ENCODE results near the gene IFT57.
A peak's percentile ranks its signal among the peaks of the same experiment; 100 is the strongest.
"Not testable (repeated sequence)": the region's sequence is repeated elsewhere in the genome, so short reads cannot be mapped to it uniquely, and the experiment has no call there.

IFT57 gene

DNA sequence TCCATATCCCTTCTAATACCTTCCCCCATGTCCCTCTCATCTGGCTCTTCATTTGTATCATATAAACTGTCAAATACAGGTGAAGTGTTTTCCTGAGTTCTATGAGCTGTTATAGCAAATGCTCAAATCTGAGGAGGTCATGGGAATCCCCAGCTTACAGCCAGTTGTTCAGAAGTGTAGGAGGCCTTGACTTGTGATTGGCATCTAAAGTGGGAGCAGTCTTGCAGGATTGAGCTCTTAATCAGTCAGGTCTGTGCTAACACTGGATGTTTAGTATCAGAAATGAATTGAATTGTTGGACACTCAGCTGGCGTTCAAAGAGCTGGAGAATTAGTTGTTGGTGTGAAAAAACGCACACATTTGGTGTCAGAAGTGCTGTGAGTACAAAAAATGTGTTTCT, 65.0 kb downstream of the IFT57 start:
- DNase-seq = peak in 1 of 2 donors; percentile 67

DNA sequence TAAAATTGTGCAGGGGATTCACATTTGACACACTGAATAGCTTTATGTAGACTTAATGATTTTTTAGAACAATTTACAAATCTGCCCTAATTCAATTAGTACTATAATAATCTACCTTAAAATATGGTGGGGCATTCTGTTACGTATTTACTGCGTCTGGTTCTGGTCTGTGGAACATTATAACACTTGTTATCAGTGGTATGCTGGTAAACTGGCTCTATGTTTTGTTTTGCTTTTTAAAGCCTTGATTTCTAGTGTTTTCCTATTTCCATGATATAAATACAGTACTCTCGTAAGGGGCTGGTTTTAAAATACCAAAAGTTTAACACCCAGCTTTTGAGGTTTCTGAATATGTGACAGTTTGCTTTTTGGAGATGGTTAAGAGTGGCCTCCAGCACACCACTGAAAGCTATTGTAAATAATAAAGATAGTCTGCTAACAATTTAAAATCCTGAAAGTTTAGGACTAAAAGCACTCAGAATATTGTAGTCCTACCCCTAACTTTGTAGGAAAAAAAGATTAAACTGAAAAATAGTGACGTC, 65.8 kb downstream of the IFT57 start:
- DNase-seq = no peak

DNA sequence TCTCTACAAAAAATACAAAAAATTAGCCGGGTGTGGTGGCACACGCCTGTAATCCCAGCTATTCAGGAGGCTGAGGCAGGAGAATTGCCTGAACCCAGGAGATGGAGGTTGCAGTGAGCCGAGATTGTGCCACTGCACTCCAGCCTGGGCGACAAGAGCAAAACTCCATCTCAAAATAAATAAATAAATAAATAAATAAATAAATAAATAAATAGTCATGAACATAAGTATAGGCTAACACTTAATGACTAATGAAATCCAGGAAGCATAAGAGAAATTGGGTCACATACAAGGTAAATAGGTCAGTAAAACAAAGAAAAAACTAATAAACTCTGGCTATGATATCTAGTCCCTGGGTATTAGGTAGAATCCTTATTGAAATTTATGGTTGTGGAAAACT, 66.6 kb downstream of the IFT57 start:
- not testable (repeated sequence) for DNase-seq

DNA sequence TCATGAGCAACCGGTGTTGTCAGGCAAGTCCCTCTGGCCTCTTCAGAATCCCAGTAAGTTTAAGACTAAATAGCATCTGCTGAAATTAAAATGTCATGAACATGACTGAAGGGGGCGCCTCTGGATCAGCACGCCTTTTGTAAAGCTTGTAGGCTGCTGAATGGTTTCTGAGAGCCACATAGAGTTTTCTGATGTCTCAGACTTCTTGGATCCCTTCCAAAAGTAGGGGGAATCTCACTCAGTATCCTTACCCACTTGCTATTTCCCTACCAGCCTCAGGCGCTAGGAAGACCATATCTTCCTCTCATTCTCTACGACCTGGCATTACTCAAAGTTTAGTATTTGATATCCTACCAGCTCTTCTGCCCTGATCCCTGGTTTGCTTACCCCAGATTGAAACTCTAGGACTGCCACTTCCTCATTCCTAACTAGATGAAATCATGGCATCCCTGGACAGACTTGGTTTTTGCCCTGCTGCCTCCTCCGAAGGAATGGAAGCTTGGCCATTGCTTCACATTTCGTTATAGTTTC, 68.7 kb downstream of the IFT57 start:
- peak; percentile 40 to 45 for DNase-seq

DNA sequence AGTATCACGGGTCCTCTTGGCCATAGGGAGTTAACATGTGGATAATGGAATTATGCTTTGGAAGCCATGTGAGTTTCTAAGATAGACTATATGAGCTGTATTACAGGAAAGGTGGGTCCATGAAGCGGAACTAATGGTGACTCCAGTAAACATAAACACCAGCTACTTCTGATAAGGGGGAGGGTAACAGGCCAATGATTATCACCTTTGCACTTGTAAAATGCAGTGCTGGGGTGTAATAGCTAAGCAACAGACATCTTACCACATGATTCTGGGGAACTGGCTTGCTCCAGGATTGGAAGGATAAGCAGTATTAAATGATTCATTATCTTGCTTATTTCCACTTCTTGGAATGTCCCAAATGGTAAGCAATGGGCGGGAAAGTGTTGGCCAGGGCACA, 70.0 kb downstream of the IFT57 start:
- peak; percentile 38 to 65 for DNase-seq

DNA sequence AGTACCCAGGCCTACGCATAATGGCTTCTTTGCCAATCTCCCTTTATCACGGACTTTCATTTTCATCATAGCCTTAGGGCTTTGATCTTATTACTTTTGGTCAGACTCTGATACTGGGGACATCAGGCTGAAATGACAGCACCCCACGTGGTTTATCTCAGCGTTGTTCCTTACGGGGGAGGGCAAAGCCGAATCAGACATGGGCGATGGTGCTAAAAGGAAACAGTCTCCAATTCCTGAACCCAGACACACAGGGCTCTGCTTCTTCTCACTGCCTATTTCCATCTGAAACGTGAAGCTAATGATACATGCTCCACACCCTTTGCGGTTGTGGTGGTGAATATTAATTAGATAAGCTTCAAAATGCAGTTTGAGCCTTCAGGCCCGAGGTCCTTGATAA, 72.0 kb downstream of the IFT57 start:
- DNase-seq = no peak

DNA sequence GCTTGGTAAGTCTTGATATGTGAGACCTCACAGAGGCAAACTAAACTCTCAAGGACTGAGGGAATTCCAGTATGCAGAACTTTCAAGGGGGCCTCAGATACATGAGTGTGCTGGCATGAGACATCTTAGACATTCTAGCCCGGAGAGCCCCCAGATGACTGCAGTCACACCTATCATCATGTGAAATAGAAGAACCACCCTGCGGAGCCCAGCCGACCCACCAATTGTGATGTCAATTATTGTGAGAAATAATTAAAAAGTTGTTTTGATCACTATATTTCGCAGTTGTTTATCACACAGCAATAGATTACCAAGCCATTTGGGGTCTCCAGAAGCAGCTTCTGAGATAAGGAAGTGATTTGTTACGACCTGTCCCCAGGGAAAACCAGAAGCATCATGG, 76.1 kb downstream of the IFT57 start:
- no peak for DNase-seq

DNA sequence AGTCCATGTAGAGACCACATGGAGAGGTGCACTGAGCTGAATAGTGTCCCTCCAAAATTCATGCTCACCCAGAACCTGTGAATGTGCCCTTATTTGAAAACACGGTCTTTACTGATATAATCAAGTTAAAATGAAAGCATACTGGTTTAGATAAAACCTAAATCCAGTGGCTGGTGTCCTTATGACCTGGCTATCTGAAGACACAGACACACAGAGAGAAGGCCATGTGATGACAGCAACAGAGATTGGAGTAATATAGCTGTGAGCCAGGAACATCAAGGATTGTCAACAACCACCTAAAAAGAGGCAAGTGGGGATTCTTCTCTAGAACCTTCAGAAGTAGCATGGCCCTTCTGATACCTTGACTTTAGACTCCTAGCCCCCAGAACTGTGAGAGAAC, 76.6 kb downstream of the IFT57 start:
- DNase-seq = no peak

DNA sequence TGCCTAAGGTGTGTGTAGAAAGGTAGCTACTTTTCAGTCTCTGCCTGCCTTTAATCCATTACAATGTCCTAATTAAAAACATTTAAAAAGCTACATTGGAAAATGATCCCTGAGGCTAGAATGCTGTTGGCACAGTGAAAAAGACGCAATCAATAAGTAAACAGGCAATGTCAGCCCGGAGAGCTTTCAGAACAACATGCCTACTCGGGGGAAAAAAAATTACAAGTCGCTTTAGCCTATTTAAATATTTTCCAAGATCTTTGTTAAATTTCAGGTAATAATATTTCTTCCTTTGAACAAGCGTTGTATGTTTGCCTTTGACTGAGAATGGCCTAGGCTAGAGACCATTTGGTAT, 84.8 kb downstream of the IFT57 start:
- DNase-seq = no peak

DNA sequence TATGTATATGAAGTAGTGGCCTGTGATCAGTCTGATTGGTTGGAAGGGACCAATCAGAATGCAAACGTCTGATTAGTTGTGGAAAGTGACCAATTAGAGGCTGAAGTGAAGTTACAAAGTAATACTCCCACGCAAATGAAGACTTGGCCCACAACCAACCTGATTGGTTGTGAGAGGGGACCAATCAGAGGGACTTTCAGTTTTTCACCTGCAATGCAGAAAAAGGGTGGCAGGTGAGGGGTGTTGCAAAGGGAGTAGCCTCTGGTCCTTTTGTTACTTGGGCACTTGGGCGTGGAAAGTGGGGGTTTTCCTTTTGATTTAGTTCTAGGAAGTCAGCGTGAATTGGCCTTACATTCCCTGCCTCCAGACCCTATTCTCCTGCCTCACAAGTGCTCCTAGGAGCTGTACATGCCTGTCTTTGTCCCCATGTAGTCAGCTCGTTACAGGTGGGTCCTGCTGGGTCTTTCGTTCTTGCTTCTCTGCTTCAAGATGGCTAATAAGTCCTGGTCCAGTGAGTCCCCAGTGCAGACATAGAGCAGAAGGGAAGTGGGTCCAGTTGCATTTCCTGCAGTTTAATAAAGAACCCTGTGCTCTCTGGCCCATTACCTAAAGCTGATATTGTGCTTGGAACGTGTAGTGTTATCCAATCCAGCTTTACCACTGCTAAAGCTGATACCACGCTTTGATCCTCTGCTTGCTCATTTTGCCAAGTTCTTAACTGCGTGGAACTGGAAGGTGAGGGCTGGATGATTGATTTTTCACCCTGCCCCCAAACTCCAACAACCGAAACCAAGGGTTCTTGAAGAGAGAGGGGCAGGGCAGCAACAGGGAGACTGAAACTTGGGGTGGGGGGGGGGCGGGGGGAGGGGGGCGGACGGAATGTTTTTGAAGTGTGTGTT, 85.4 kb downstream of the IFT57 start:
- DNase-seq = no peak

DNA sequence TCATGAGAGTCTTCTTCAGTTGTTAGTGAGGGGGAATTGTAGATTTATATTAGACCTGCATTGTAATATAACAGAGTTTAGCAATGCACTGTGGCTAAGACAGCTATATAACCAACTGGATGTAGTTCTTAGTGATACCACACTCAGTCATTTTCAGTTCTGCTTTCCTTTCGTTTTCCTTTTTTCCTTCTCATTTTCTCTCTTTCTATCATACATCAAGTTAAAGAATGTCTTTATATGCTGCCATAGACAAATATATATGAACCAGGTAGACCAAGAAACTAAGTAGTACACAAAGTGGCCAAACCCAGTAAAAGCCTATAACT, 87.7 kb downstream of the IFT57 start:
- DNase-seq = no peak

DNA sequence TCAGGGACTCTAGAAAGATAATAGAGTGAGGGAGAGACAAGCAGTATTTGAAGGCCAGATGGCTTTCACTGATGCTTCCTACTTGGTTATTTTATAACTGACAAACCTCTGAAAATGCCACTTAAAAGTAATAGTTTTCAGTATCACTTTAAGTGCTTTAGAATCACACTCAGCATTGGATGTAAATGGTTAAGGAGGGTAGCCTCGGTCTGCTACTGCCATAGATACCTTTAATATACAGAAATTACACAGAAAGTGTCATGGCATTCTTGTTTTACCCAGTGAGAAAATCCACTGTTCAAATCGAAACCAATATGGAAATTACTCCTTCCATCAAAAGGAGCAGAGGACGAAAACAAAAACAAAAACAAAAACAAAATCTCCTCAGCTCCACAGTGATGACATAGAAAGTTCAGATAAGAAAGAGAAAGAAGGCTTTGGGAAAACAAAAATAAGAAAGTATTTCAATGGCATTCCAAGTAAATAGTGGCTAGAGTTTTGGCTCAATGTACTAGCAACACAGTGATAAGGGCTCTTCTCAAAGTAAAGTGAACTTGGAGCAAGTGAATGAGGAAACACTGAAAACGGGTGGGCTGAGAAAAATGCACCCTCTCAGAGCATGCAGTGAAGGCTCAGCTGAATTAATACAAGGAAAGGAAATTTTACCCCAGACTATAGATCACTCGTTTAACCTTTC, 88.2 kb downstream of the IFT57 start:
- no peak for DNase-seq

DNA sequence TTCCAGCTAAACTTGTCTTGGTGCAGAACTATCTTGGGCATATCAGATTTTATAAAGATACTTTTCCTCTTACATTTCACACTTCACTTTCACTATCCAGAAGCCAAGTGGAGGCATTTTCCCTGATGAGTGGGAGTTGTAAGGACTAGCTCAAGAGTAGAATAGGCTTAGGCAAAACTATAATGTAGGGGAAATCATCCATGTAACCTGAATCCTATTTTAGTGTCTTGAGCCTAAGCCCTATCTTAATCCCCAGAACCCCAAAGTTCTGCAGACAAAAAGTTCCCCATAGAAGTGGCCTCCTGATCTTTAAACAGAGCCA, 89.2 kb downstream of the IFT57 start:
- DNase-seq = peak in 1 of 2 donors; percentile 39

DNA sequence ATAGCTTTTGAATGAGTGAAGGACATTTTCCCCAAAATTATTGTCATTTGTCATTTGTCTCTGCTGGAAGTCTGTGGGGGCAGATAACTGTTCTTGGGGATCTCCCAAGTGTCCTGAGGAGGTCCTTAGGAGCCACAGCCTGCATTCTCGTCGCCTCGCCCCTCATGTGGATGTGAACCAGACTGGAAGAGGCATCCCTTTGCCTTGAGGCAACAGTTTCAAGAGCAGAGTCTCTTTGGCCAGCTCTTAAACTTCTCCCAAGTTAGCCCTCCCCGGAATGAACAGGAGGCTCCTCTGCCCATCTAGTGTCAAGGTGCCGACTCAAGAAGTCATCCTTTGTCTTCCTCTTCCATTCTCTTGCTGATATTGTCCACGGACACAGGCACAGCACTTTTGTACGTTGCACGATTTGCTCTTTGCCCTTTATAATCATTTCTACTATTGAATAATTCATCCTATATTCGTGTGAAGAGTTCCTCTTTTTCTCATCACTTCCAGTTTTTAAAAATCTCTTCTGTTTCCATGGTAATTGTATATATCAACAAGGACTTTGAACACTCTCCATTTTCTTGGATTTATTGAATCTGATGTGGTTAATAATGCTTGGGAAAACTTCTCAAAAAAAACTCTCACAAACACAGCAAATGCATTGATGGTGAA, 90.6 kb downstream of the IFT57 start:
- DNase-seq = peak; percentile 65 to 74

DNA sequence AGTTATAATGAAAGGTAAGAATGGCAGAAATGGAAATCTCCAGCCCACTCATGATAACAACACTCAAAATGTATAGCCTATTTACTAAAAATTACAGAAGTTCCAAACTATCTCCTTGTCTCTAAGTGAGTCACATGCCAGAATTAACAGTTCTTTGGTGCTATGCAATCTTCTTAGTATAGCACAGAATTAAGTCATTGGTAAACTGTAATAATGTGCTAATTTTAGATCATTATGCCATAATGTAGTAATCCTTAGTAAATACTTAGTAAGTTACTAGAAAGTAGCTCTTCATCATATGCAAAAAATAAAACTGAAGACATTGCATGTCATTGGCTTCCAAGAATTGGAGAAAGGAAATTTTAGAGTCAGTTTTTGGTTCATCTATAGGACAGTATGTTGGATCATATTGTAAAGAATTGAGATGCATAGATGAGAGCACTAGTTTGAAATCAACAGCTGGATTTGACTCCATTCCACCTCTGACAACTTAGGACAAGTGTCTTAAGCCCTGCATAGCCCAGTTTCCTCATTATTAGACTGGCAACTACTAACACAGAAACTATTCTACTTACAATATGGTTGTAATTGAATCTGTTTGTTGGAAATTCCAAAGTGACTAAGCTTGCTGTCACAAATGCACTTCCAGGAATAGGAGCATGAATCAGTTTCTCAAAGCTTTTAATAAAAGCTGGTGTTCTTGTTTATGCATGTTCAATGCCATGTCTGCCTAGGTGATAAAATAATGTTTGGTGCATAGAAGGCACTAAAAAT, 91.3 kb downstream of the IFT57 start:
- peak; percentile 86 to 93 for DNase-seq

DNA sequence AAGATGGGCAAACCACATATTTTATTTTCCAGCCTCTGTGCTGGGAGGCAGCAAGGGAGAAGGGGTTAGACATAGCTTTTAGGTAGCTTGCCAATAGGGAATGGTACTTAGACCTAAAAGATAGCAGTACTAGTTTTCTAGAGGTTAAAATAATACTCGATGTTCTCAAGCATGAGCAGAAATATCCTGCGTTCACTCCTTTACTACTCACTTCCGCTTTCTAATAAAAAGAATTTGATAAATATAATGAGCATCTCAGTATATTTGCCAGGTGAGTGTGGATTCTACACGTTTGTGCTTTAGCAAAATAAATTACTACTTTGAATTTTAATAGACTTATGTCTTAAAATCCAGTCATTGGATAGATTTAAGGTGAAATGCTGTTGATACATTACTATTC, 92.0 kb downstream of the IFT57 start:
- peak in 1 of 2 donors; percentile 38 for DNase-seq

DNA sequence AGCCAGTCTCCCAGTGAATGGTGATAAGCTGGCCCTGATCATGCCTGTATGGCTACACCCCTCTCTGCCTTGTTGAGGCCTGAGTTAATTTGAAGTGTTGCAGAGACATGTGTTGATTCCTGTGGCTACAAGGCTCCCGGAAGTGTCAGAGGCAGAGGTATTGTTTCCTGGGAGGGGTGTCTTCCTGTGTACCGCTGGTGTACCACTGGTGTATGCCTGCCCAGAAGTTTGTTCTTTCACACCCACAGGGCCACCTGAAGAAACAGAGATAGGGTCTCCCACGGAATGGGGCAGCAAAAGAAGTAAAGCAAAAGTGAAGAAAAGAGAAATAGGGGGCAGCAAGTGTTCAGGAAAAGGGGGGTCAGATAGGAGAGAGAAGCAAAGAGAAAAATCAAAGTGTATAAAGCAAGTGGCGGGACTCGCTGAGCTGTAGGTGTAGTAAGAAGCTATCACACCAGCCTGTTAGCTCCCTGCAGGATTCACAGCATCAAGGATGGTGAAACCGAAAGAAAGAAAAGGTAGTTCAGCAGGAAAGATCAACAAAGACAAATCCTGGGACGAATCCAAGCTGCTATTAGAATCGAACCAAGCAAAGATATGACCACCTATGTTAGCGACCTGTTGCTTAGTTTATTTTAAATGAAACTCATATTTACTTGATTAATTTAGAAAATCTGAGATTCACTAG, 94.8 kb downstream of the IFT57 start:
- no peak for DNase-seq

DNA sequence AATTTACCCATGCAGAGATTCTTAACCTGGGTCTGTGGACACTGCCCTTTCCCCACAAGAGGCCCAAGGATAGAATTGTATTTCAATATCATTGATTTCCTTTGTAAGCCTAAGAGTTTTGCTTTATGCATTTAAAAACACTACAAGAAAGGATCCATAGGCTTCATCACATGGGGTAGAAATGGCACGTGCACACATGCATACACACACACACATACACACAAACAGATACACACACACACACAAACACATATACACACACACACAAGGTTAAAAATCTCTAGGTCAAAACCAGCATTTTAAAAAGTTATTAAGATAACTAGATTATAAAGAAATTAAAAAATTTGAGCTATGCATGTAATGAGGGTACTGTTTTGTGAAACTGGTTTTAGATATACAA, 95.9 kb downstream of the IFT57 start:
- DNase-seq = no peak

DNA sequence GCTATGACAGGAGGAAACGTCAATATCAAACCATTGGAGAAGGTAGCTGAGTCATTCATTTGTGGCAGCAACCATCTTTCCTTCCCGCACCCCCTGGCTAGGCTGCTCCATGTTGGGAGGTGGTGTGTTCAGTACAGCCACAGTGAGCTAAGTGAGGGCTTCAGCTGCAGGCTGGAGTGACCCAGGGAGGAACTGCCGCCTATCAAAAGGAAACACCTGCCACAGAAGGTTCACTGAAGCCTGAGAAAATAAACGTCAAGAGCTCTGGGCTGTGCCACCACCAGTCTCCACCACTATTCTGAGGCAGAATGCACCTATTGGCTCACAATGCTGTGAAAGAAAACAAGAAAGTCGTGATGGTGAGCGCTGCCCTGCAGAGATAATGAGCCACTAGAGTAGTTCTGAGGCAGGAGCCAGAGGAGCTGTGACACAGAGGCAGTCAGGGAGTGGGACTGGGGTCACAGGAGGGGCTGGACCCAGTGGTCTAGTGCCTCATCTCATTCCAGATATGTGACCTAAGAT, 96.6 kb downstream of the IFT57 start:
- no peak for DNase-seq

DNA sequence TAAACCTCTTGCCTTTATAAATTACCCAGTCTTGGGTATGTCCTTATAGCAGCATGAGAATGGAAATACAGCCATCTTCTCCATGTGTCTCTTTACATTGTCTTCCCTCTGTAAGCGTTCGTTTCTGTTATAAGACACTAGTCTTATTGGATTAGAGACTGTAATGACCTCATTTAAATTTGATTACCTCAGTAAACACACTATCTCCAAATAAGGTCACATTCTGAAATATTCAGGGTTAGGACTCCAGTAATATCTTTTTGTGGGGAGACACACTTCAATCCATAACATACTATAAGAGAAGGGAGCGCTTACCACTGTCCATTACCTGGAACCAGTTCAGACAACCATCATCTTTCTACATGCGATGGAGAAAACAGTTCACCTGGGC, 97.1 kb downstream of the IFT57 start:
- DNase-seq = no peak

DNA sequence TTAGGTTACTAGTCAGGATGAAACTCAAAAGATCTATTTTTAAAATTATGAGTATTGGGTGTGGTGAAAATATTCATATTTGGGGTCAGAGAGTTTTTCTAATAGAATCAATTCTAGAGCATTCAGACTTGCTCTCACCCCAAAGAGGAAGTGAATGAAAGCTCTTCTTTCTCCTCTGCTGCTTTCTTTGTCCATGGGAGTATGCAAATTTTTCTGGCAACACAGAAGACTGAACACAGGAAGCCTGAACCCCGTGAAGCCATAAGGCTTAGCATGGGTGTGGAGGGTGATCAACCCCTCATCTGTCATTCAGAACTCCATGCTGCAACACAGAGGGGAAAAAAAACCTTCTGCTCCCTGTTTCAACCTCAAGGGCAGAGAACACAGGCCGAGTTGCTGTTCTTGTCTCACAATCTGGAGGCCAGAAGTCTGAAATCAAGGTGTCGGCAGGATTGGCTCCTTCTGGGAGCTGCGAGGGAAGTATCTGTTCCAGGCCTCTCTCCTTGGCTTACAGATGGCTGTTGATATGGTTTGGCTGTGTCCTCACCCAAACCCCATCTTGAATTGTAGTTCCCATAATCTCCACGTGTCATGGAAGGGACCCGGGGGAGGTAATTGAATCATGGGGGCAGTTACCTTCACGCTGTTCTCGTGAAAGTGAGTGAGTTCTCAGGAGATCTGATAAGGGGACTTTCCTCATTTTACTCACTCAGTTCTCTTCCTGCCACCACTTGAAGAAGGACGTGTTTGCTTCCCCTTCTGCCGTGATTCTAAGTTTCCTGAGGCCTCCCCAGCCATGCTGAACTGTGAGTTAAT, 97.7 kb downstream of the IFT57 start:
- peak; percentile 85 to 93 for DNase-seq
